GM12878 (cell line): ENCODE measurements around the gene FSTL1. TPM values are rescaled to one million over a fixed set of nuclear protein-coding genes. Genes with fewer than 3 reads are reported as not detected.

Source experiments
- ATAC-seq: fragments of 200-7000 bp; cut with Tn5 transposase; 3 replicates; pipeline ENCODE4 v1.9.1; 2020; ENCODE audit warnings: mild to moderate bottlenecking, moderate library complexity
- BruUV-seq: library from RNA; stranded (reverse); fragments of 400-500 nt; replicated peaks from 2 replicates; lab custom pipeline; 2021; lab: Mats Ljungman, UMichigan
- CTCF ChIA-PET: fragments of 300-600 bp; sonication (Branson Sonifier 250); formaldehyde crosslinking; extraction: SDS; loops from one replicate; lab custom pipeline; 2021; ENCODE audit warnings: inconsistent platforms; lab: Yijun Ruan, JAX
- POLR2A ChIA-PET: fragments of 350-600 bp; formaldehyde crosslinking; extraction: SDS; loops from one replicate; lab custom pipeline; 2021; ENCODE audit warnings: inconsistent platforms; lab: Charles Lee
- RAD21 ChIA-PET: fragments of 300-600 bp; sonication (Branson Sonifier 250); formaldehyde crosslinking; loops from one replicate; lab custom pipeline; 2023; ENCODE audit warnings: antibody characterized with exemption; ENCODE audit not compliant: unreplicated experiment; lab: Charles Lee
- SMC1A ChIA-PET: fragments of 300-600 bp; sonication (Branson Sonifier 250); formaldehyde crosslinking; loops from one replicate; lab custom pipeline; 2023; ENCODE audit not compliant: unreplicated experiment, uncharacterized antibody; lab: Charles Lee
- DNase-seq: peaks from one replicate; pipeline ENCODE4 v3.0.0-alpha.2; 2011; ENCODE audit warnings: low read depth, low spot score
- FAIRE-seq: peaks from 3 replicates; lab custom pipeline; 2011; peaks lifted over from hg19 to GRCh38; lab: Jason Lieb, UNC
- H2AFZ ChIP-seq: 2 replicates; pipeline ENCODE4 v1.6.0; 2011; ENCODE audit warnings: low read depth, low read length, control low read depth; ENCODE audit not compliant: control insufficient read depth
- H3K27ac ChIP-seq: 2 replicates; pipeline ENCODE4 v1.5.1; 2011; ENCODE audit warnings: control low read depth; ENCODE audit not compliant: control insufficient read depth, insufficient read depth
- H3K27me3 ChIP-seq, 2 experiments: replicated peaks in 1 of 2; 2 replicates each; pipeline versions ENCODE4 v1.6.0 to v1.6.1; 2011; ENCODE audit warnings: low read length in 1 of 2; ENCODE audit not compliant: control insufficient read depth in 2 of 2, insufficient read depth in 2 of 2
- H3K36me3 ChIP-seq, 2 experiments: 2 replicates each; pipeline ENCODE4 v1.5.1; 2011; ENCODE audit warnings: low read length in 1 of 2; ENCODE audit not compliant: control insufficient read depth in 2 of 2, insufficient read depth in 2 of 2
- H3K4me1 ChIP-seq: 2 replicates; pipeline ENCODE4 v1.6.1; 2011; ENCODE audit warnings: mild to moderate bottlenecking, low read length, moderate library complexity, mixed read lengths; ENCODE audit not compliant: control insufficient read depth, insufficient read depth
- H3K4me2 ChIP-seq: 2 replicates; pipeline ENCODE4 v1.6.0; 2011; ENCODE audit warnings: control low read depth; ENCODE audit not compliant: control insufficient read depth, insufficient read depth
- H3K4me3 ChIP-seq: fragments of 200-600 bp; sonication (generic); 2 replicates; pipeline ENCODE4 v1.5.1; 2016
- H3K79me2 ChIP-seq: 2 replicates; pipeline ENCODE4 v1.6.0; 2011; ENCODE audit warnings: low read length; ENCODE audit not compliant: control insufficient read depth, insufficient read depth
- H3K9ac ChIP-seq: 2 replicates; pipeline ENCODE4 v1.8.0; 2011; ENCODE audit warnings: low read length, control low read depth, mixed read lengths; ENCODE audit not compliant: control insufficient read depth, insufficient read depth
- H3K9me3 ChIP-seq: replicated peaks from 3 replicates; pipeline ENCODE4 v1.5.1; 2011; ENCODE audit warnings: mild to moderate bottlenecking, low read length; ENCODE audit not compliant: control insufficient read depth, insufficient read depth
- H4K20me1 ChIP-seq: 2 replicates; pipeline ENCODE4 v1.6.0; 2011; ENCODE audit not compliant: control insufficient read depth, insufficient read depth
- CHD2 ChIP-seq: IDR thresholded peaks from 2 replicates; pipeline ENCODE4 v1.6.1; 2011; ENCODE audit warnings: low read depth, low read length, improper control_type of control experiment, borderline replicate concordance
- CREM ChIP-seq: IDR thresholded peaks from 2 replicates; pipeline ENCODE4 v1.6.1; 2014; ENCODE audit warnings: antibody characterized with exemption, low read depth
- DPF2 ChIP-seq: fragments of 450-650 bp; IDR thresholded peaks from 2 replicates; pipeline ENCODE4 v1.6.1; 2017; ENCODE audit warnings: mild to moderate bottlenecking
- ELK1 ChIP-seq: IDR thresholded peaks from 2 replicates; pipeline ENCODE4 v1.6.1; 2012; ENCODE audit warnings: low read depth, low read length, improper control_type of control experiment
- ESRRA ChIP-seq: IDR thresholded peaks from 2 replicates; pipeline ENCODE4 v1.6.1; 2012; ENCODE audit warnings: mild to moderate bottlenecking, low read length, improper control_type of control experiment
- HDAC2 ChIP-seq: fragments of 200-600 bp; sonication (generic); IDR thresholded peaks from 2 replicates; pipeline ENCODE4 v1.6.1; 2017
- LARP7 ChIP-seq: fragments of 450-650 bp; IDR thresholded peaks from 2 replicates; pipeline ENCODE4 v1.6.1; 2017; ENCODE audit warnings: mild to moderate bottlenecking
- MTA3 ChIP-seq: IDR thresholded peaks from 2 replicates; pipeline ENCODE4 v1.6.1; 2012; ENCODE audit warnings: low read length, inconsistent platforms, borderline replicate concordance
- NKRF ChIP-seq: fragments of 450-650 bp; conservative IDR thresholded peaks from 2 replicates; pipeline ENCODE4 v1.6.1; 2017; ENCODE audit warnings: mild to moderate bottlenecking, moderate library complexity
- PAX5 ChIP-seq: IDR thresholded peaks from 2 replicates; pipeline ENCODE4 v1.6.1; 2011; ENCODE audit warnings: low read depth, low read length, borderline replicate concordance
- SRF ChIP-seq, 2 experiments: IDR thresholded peaks; 2 replicates each; pipeline ENCODE4 v1.6.1; 2011; ENCODE audit warnings: low read depth in 2 of 2, low read length in 2 of 2, mild to moderate bottlenecking in 1 of 2, moderate library complexity in 1 of 2
- SUPT20H ChIP-seq: IDR thresholded peaks from 2 replicates; pipeline ENCODE4 v1.6.1; 2011; ENCODE audit warnings: low read depth, mild to moderate bottlenecking, low read length, moderate library complexity, borderline replicate concordance; ENCODE audit not compliant: control insufficient read depth
- USF2 ChIP-seq: IDR thresholded peaks from 2 replicates; pipeline ENCODE4 v1.6.1; 2011; ENCODE audit warnings: low read depth, low read length, improper control_type of control experiment, borderline replicate concordance
- ZBTB11 ChIP-seq: fragments of 450-650 bp; formaldehyde crosslinking; IDR thresholded peaks from 2 replicates; pipeline ENCODE4 v1.5.0; 2022; ENCODE audit warnings: mild to moderate bottlenecking, missing genetic modification characterization
- WGBS: methylation state at CpG from one replicate; pipeline ENCODE4 v1.1.6; 2016; ENCODE audit warnings: low lambda C conversion rate; ENCODE audit not compliant: insufficient replicate concordance, insufficient coverage; ENCODE audit errors: missing lambda C conversion rate; 5-methylcytosine and 5-hydroxymethylcytosine counted together
- in situ Hi-C: fragments of 300-500 bp; cut with MboI; formaldehyde crosslinking; loops from 9 replicates; pipeline ENCODE4 v1.14.3; 2018; ENCODE audit warnings: mixed read lengths
- intact Hi-C: fragments of 100-400 bp; cut with micrococcal nuclease; formaldehyde crosslinking; loops from one replicate; pipeline ENCODE4 v1.14.2; 2022; ENCODE audit not compliant: unreplicated experiment
- polyA plus RNA-seq, 11 experiments: library from polyadenylated mRNA; depleted of rRNA in 4 of 11; unstranded in 6 of 11; stranded (reverse) in 5 of 11; fragments of >200 nt; fragmentation: Nextera tagmentation in 4 of 11; fragmentation: Illumina TruSeq in 1 of 11; extraction: Ambion mirVana in 4 of 11; extraction: Trizol in 1 of 11; gene quantifications; 1 replicate in 1 of 11; 2 replicates in 10 of 11; pipeline versions ENCODE4 v1.2.1 to v1.2.3, GENCODE V29; 2011 to 2016; ENCODE audit warnings: inconsistent platforms in 2 of 11, missing spikeins in 2 of 11, low read depth in 1 of 11
- total RNA-seq, 4 experiments: library from RNA; depleted of rRNA in 3 of 4; stranded (reverse); fragments of >200 nt in 3 of 4; fragmentation: Illumina TruSeq in 1 of 4; extraction: Trizol in 1 of 4; gene quantifications; 2 replicates each; pipeline versions ENCODE4 v1.2.1 to v1.2.3, GENCODE V29; 2013 to 2021

FSTL1 gene
- total and polyA plus RNA-seq, 10 of the 15 experiments (the other 5 are each of a cell fraction or from before 2014, with no cell fraction given) = 0.06 to 1.7 (median 0.32) TPM; not detected in 4

GRCh38 chr3:120348991-120349854, 101.6 kb downstream of the FSTL1 start, which contains the start of gene LRRC58:
TSS of gene LRRC58 (minus strand) at chr3:120349354. CDS start at chr3:120349243, 111 bp downstream.
- RAD21 ChIA-PET = interaction anchor here (0.6 to 2.9 kb wide), 6 partner anchors 9 to 254 kb away, joined by 3 to 17 read pairs (median 4); no protein-coding TSS in a partner anchor
- intact Hi-C loops = loop anchor here (2.0 kb wide), 2 partner anchors 68 to 254 kb away; partner anchors contain the start of gene GSK3B
- TF ChIP-seq HDAC2 = no peak
- TF ChIP-seq NKRF = peak; percentile 59; the same call in 1 of the 2 replicates
- 0 out of 2 replicates have a peak, but pooled peaks have one; percentile 18 for TF ChIP-seq ESRRA
- TF ChIP-seq CREM = peak; percentile 51; the same call in 1 of the 2 replicates
- peak; percentile 85 for TF ChIP-seq ZBTB11 (CRISPR knock-in tag)
- TF ChIP-seq USF2 = no peak; the same call in none of the 2 replicates
- TF ChIP-seq SUPT20H = no peak
- TF ChIP-seq LARP7 = peak; percentile 80; the same call in 1 of the 2 replicates
- TF ChIP-seq PAX5 = peak; percentile 51; the same call in 1 of the 2 replicates
- no peak for TF ChIP-seq ELK1
- TF ChIP-seq CHD2 = 0 out of 2 replicates have a peak, but pooled peaks have one; percentile 46
- TF ChIP-seq DPF2 = peak; percentile 87
- no peak for TF ChIP-seq MTA3
- TF ChIP-seq SRF (IDR thresholded peaks at IDR 0.05; ENCODE audit: low read depth in 2 of 2, low read length in 2 of 2) = peak in 1 of 2 experiments; percentile 46; a peak in 1 of 4 replicates

More at GRCh38 chr3:120348991-120349854, 101.6 kb downstream of the FSTL1 start, which contains the start of gene LRRC58:
- in situ Hi-C loops = no loop called here
- Histone ChIP-seq H3K4me1 (peaks cover 7% of the 10 kb centered on the region; the same call in 1 of the 2 replicates), H3K36me3 (0 out of 4 replicates have a peak, but pooled peaks cover 0 to 5% of the 10 kb centered on the region in 2 experiments), H3K4me2 (peak within 1 kb of the TSS; percentile 91), H3K9me3 (no peaks in the 10 kb centered on the region), H3K9ac (peak within 1 kb of the TSS; percentile 87), H3K27me3 (no peaks in the 10 kb centered on the region), H3K4me3 (peak within 1 kb of the TSS; percentile 95), H2AFZ (peak within 1 kb of the TSS; percentile 98), H3K27ac (peak within 1 kb of the TSS; percentile 86), H4K20me1 (no peaks in the 10 kb centered on the region), H3K79me2 (peaks cover 53% of the 10 kb centered on the region)
- under 1% methylated on average over 92 of the region's 95 CpGs for WGBS
- FAIRE-seq (peak; percentile 92), DNase-seq (peak; percentile 56), ATAC-seq (peak; percentile 91)
- ChIA-PET SMC1A (interaction anchor here (1.1 to 3.4 kb wide), 6 partner anchors 10 to 501 kb away, joined by 3 to 26 read pairs (median 8); no protein-coding TSS in a partner anchor), CTCF (interaction anchor here (0.7 to 8.6 kb wide), 9 partner anchors 8 to 1655 kb away, joined by 3 to 52 read pairs (median 3); no protein-coding TSS in a partner anchor), POLR2A (interaction anchor here (0.8 to 3.4 kb wide), 8 partner anchors 12 to 883 kb away, joined by 3 to 15 read pairs (median 4); partner anchors contain the start of gene NDUFB4)
- TSS peak; percentile 97 for BruUV-seq
